IMR-90 (cell line): ENCODE data around the gene MYPN. TPM values are rescaled to one million over a fixed set of nuclear protein-coding genes. Genes with fewer than 3 reads are reported as not detected.

ENCODE experiments used
- ATAC-seq: fragments of 200-7000 bp; cut with Tn5 transposase; 2 replicates; pipeline ENCODE4 v1.9.1; 2020; ENCODE audit warnings: low read depth, mild to moderate bottlenecking, moderate library complexity
- BruUV-seq: library from RNA; stranded (reverse); fragments of 400-500 nt; replicated peaks from 2 replicates; lab custom pipeline; 2021; lab: Mats Ljungman, UMichigan
- CTCF ChIA-PET: fragments of 300-600 bp; formaldehyde crosslinking; extraction: SDS; loops from one replicate; lab custom pipeline; 2021; ENCODE audit warnings: antibody characterized with exemption; lab: Yijun Ruan, JAX
- POLR2A ChIA-PET: fragments of 300-600 bp; sonication (Branson Sonifier 250); formaldehyde crosslinking; loops from one replicate; lab custom pipeline; 2022; ENCODE audit warnings: antibody characterized with exemption; ENCODE audit not compliant: unreplicated experiment; lab: Charles Lee
- DNase-seq: peaks from one replicate; pipeline ENCODE4 v3.0.0; 2013
- H2AFZ ChIP-seq: replicated peaks from 2 replicates; pipeline ENCODE3; 2013; ENCODE audit warnings: low read length, mild to moderate bottlenecking; ENCODE audit not compliant: poor library complexity
- H2AK5ac ChIP-seq: 2 replicates; pipeline ENCODE4 v1.6.1; 2013; ENCODE audit warnings: low read depth, low read length, inconsistent platforms
- H2AK9ac ChIP-seq: replicated peaks from 2 replicates; pipeline ENCODE3; 2013; ENCODE audit warnings: mild to moderate bottlenecking, low read depth, low read length, moderate library complexity; ENCODE audit not compliant: poor library complexity
- H2BK120ac ChIP-seq: 2 replicates; pipeline ENCODE4 v1.6.1; 2013; ENCODE audit warnings: low read depth, low read length, inconsistent platforms
- H2BK15ac ChIP-seq: 3 replicates; pipeline ENCODE4 v1.6.1; 2013; ENCODE audit warnings: low read depth, low read length, inconsistent platforms
- H2BK20ac ChIP-seq: 2 replicates; pipeline ENCODE4 v1.6.1; 2013; ENCODE audit warnings: low read depth, mild to moderate bottlenecking, inconsistent platforms, low read length, moderate library complexity
- H2BK5ac ChIP-seq: 2 replicates; pipeline ENCODE4 v1.6.1; 2013; ENCODE audit warnings: mild to moderate bottlenecking, low read depth, low read length, inconsistent platforms; ENCODE audit not compliant: poor library complexity, severe bottlenecking
- H3K14ac ChIP-seq: replicated peaks from 2 replicates; pipeline ENCODE4 v1.6.1; 2013; ENCODE audit warnings: low read depth, low read length, inconsistent platforms
- H3K18ac ChIP-seq: 2 replicates; pipeline ENCODE4 v1.6.1; 2013; ENCODE audit warnings: low read depth, low read length, control low read depth
- H3K23ac ChIP-seq: 2 replicates; pipeline ENCODE4 v1.6.1; 2013; ENCODE audit warnings: low read depth, low read length, inconsistent platforms
- H3K27ac ChIP-seq: 2 replicates; pipeline ENCODE4 v1.5.1; 2013; ENCODE audit warnings: mild to moderate bottlenecking, control low read depth, low read length; ENCODE audit not compliant: insufficient read depth
- H3K27me3 ChIP-seq: 2 replicates; pipeline ENCODE4 v1.6.1; 2013; ENCODE audit warnings: low read length; ENCODE audit not compliant: control insufficient read depth, insufficient read depth
- H3K36me3 ChIP-seq: 2 replicates; pipeline ENCODE4 v1.6.1; 2013; ENCODE audit warnings: low read length, mixed read lengths; ENCODE audit not compliant: control insufficient read depth, insufficient read depth
- H3K4ac ChIP-seq: 2 replicates; pipeline ENCODE4 v1.6.1; 2013; ENCODE audit warnings: low read depth, low read length, inconsistent platforms
- H3K4me1 ChIP-seq: 2 replicates; pipeline ENCODE4 v1.6.1; 2013; ENCODE audit warnings: low read length, mixed read lengths; ENCODE audit not compliant: control insufficient read depth, insufficient read depth
- H3K4me2 ChIP-seq: 2 replicates; pipeline ENCODE4 v1.6.1; 2013; ENCODE audit warnings: low read depth, mild to moderate bottlenecking, control low read depth, low read length, moderate library complexity
- H3K4me3 ChIP-seq: 2 replicates; pipeline ENCODE4 v1.5.1; 2013; ENCODE audit warnings: low read depth, mild to moderate bottlenecking, control low read depth, low read length, moderate library complexity; ENCODE audit not compliant: insufficient read depth
- H3K56ac ChIP-seq: 2 replicates; pipeline ENCODE4 v1.6.1; 2013; ENCODE audit warnings: low read length, inconsistent platforms; ENCODE audit not compliant: insufficient read depth; ENCODE audit errors: extremely low read depth
- H3K79me1 ChIP-seq, 2 experiments: 2 replicates each; pipeline ENCODE4 v1.6.1; 2013; ENCODE audit warnings: low read length in 2 of 2, inconsistent platforms in 1 of 2, low read depth in 1 of 2
- H3K9ac ChIP-seq: 2 replicates; pipeline ENCODE4 v1.6.1; 2013; ENCODE audit warnings: low read depth, low read length, control low read depth
- H3K9me1 ChIP-seq: 2 replicates; pipeline ENCODE4 v1.6.1; 2013; ENCODE audit warnings: low read length, inconsistent platforms; ENCODE audit not compliant: insufficient read depth
- H3K9me3 ChIP-seq: 2 replicates; pipeline ENCODE4 v1.6.1; 2013; ENCODE audit warnings: low read length; ENCODE audit not compliant: control insufficient read depth, insufficient read depth
- H4K20me1 ChIP-seq: 2 replicates; pipeline ENCODE4 v1.6.1; 2013; ENCODE audit warnings: low read length, inconsistent platforms; ENCODE audit not compliant: insufficient read depth
- H4K5ac ChIP-seq: 2 replicates; pipeline ENCODE4 v1.6.1; 2013; ENCODE audit warnings: mild to moderate bottlenecking, low read depth, low read length, control low read depth
- H4K8ac ChIP-seq, 2 experiments: 2 replicates each; pipeline ENCODE4 v1.6.1; 2013; ENCODE audit warnings: low read depth in 2 of 2, low read length in 2 of 2, control low read depth in 1 of 2, inconsistent platforms in 1 of 2
- H4K91ac ChIP-seq: 2 replicates; pipeline ENCODE4 v1.6.1; 2013; ENCODE audit warnings: low read depth, low read length, inconsistent platforms; ENCODE audit not compliant: insufficient read depth
- BHLHE40 ChIP-seq: fragments of 150-350 bp; IDR thresholded peaks from 2 replicates; pipeline ENCODE4 v1.6.1; 2016; ENCODE audit warnings: mild to moderate bottlenecking, low read depth, low read length
- CEBPB ChIP-seq: IDR thresholded peaks from 2 replicates; pipeline ENCODE4 v1.6.1; 2012; ENCODE audit warnings: low read depth, low read length, improper control_type of control experiment
- CHD1 ChIP-seq: IDR thresholded peaks from 2 replicates; pipeline ENCODE4 v1.6.1; 2012; ENCODE audit warnings: low read depth, low read length, improper control_type of control experiment
- FOS ChIP-seq: fragments of 150-350 bp; IDR thresholded peaks from 2 replicates; pipeline ENCODE4 v1.6.1; 2016; ENCODE audit warnings: low read depth, low read length
- MAFK ChIP-seq: IDR thresholded peaks from 2 replicates; pipeline ENCODE4 v1.6.1; 2012; ENCODE audit warnings: low read depth, low read length, improper control_type of control experiment
- MAZ ChIP-seq: IDR thresholded peaks from 2 replicates; pipeline ENCODE4 v1.6.1; 2012; ENCODE audit warnings: low read depth, mild to moderate bottlenecking, low read length, improper control_type of control experiment, moderate library complexity, borderline replicate concordance
- MXI1 ChIP-seq: IDR thresholded peaks from 2 replicates; pipeline ENCODE4 v1.6.1; 2012; ENCODE audit warnings: low read depth, mild to moderate bottlenecking, low read length, moderate library complexity, borderline replicate concordance
- NFE2L2 ChIP-seq: fragments of 150-350 bp; IDR thresholded peaks from 2 replicates; pipeline ENCODE4 v1.6.1; 2016; ENCODE audit warnings: low read depth, mild to moderate bottlenecking, low read length
- POLR2A ChIP-seq: IDR thresholded peaks from 2 replicates; pipeline ENCODE4 v1.6.1; 2012; ENCODE audit warnings: mild to moderate bottlenecking, low read depth, low read length
- RAD21 ChIP-seq: IDR thresholded peaks from 2 replicates; pipeline ENCODE4 v1.6.1; 2012; ENCODE audit warnings: low read length, improper control_type of control experiment
- RCOR1 ChIP-seq: IDR thresholded peaks from 2 replicates; pipeline ENCODE4 v1.6.1; 2012; ENCODE audit warnings: mild to moderate bottlenecking, low read length, improper control_type of control experiment; ENCODE audit not compliant: insufficient replicate concordance
- RFX5 ChIP-seq: IDR thresholded peaks from 2 replicates; pipeline ENCODE4 v1.8.0; 2012; ENCODE audit warnings: low read depth, mild to moderate bottlenecking, low read length, moderate library complexity
- SMC3 ChIP-seq: fragments of 150-350 bp; IDR thresholded peaks from 2 replicates; pipeline ENCODE4 v1.6.1; 2016; ENCODE audit warnings: low read depth, mild to moderate bottlenecking, antibody characterized with exemption, low read length, moderate library complexity
- WGBS, 2 experiments: methylation state at CpG; one replicate each; pipeline versions ENCODE4 v1.1.5 to v1.1.7; 2013; ENCODE audit warnings: missing lambda C conversion rate in 2 of 2; ENCODE audit not compliant: insufficient read length in 1 of 2; ENCODE audit errors: extremely low coverage in 2 of 2; 5-methylcytosine and 5-hydroxymethylcytosine counted together
- dilution Hi-C: fragments of 300-500 bp; cut with HindIII; formaldehyde crosslinking; loops from one replicate; pipeline ENCODE4 v1.14.3; 2018; ENCODE audit warnings: low sequenced_read_pairs; ENCODE audit not compliant: unreplicated experiment
- in situ Hi-C: fragments of 300-500 bp; cut with MboI; formaldehyde crosslinking; loops from 3 replicates; pipeline ENCODE4 v1.14.3; 2019; ENCODE audit warnings: low sequenced_read_pairs, inconsistent platforms, mixed read lengths
- intact Hi-C: fragments of 100-400 bp; cut with micrococcal nuclease; formaldehyde crosslinking; loops from 2 replicates; pipeline ENCODE4 v1.10.0; 2022
- polyA plus RNA-seq, 3 experiments: library from polyadenylated mRNA; depleted of rRNA; stranded (reverse); fragments of >200 nt; gene quantifications; 2 replicates each; pipeline ENCODE4 v1.2.3, GENCODE V29; 2012; ENCODE audit warnings: low replicate concordance in 1 of 3
- total RNA-seq: library from RNA; depleted of rRNA; stranded (reverse); fragments of >200 nt; gene quantifications from 2 replicates; pipeline ENCODE4 v1.2.3, GENCODE V29; 2012
- TF ChIP-seq, protein P1 (sequence below): fragments of 150-350 bp; IDR thresholded peaks from 2 replicates; pipeline ENCODE4 v1.6.1; 2016; ENCODE audit warnings: low read depth, mild to moderate bottlenecking, low read length, moderate library complexity, borderline replicate concordance
- TF ChIP-seq, protein P2 (sequence below): conservative IDR thresholded peaks from 2 replicates; pipeline ENCODE4 v1.5.1; 2012; ENCODE audit warnings: mild to moderate bottlenecking, low read depth, low read length, improper control_type of control experiment
- TF ChIP-seq, protein P3 (sequence below): fragments of 150-350 bp; IDR thresholded peaks from 2 replicates; pipeline ENCODE4 v1.6.1; 2017; ENCODE audit warnings: mild to moderate bottlenecking, antibody characterized with exemption, low read length, low read depth

Gene MYPN
- total and polyA plus RNA-seq, 2 of the 4 experiments (the other 2 are of a cell fraction), result 7.8 to 13.1 TPM

DNA sequence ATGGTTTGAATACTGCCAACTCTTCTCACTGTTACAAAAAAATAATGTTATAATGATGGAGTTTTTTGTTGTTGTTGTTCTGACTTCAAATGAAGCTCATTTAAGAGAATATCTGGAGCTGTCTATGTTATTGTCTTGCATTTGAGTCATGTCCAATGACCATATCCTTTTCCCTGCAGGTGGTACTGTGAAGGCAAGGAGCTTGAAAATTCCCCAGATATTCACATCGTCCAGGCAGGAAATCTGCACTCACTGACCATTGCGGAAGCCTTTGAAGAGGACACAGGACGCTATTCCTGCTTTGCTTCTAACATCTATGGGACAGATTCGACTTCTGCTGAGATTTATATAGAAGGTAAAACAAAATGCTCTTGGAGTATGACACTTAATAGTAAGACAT lies 33.5 kb downstream of the MYPN start:
- Histone ChIP-seq H3K4me3 (no peak overlapping the region), H3K56ac (no peak overlapping the region), H2AK5ac (0 out of 2 replicates have a peak overlapping the region, but pooled peaks have one; percentile 67), H3K14ac (no peak overlapping the region), H4K5ac (no peak overlapping the region), H3K27ac (no peak overlapping the region), H4K20me1 (no peaks in the 10 kb centered on the region), H3K23ac (no peak overlapping the region), H2BK15ac (peak overlapping the region; percentile 61), H4K8ac (no peak overlapping the region; a peak in 2 of 4 replicates), H3K18ac (no peak overlapping the region), H2BK20ac (peak overlapping the region; percentile 60), H3K9me3 (no peaks in the 10 kb centered on the region), H3K4me1 (peaks cover 8% of the 10 kb centered on the region), H3K9ac (no peak overlapping the region), H2BK120ac (0 out of 2 replicates have a peak overlapping the region, but pooled peaks have one; percentile 47), H2AFZ (no peak overlapping the region), H4K91ac (peak overlapping the region; percentile 27; the same call in 1 of the 2 replicates), H3K4me2 (no peak overlapping the region), H3K27me3 (no peaks in the 10 kb centered on the region), H3K9me1 (peaks cover 2% of the 10 kb centered on the region; the same call in 1 of the 2 replicates), H2BK5ac (no peak overlapping the region), H3K79me1 (0 out of 4 replicates have a peak, but pooled peaks cover 3 to 4% of the 10 kb centered on the region in 2 experiments), H3K36me3 (no peaks in the 10 kb centered on the region), H2AK9ac (no peak overlapping the region), H3K4ac (no peak overlapping the region)
- ChIA-PET POLR2A (no interaction called here), CTCF (interaction anchor here (1.1 kb wide), 1 partner anchor 60 kb away, joined by 4 read pairs; no protein-coding TSS in a partner anchor)
- TF ChIP-seq, protein P1, sequence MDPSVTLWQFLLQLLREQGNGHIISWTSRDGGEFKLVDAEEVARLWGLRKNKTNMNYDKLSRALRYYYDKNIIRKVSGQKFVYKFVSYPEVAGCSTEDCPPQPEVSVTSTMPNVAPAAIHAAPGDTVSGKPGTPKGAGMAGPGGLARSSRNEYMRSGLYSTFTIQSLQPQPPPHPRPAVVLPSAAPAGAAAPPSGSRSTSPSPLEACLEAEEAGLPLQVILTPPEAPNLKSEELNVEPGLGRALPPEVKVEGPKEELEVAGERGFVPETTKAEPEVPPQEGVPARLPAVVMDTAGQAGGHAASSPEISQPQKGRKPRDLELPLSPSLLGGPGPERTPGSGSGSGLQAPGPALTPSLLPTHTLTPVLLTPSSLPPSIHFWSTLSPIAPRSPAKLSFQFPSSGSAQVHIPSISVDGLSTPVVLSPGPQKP, result no peak
- TF ChIP-seq MAFK (no peak), MXI1 (no peak), MAZ (no peak), FOS (no peak), RFX5 (no peak), CEBPB (no peak), POLR2A (no peak), BHLHE40 (no peak), RCOR1 (no peak), NFE2L2 (no peak), RAD21 (no peak), CHD1 (no peak), SMC3 (no peak)
- TF ChIP-seq, protein P2, sequence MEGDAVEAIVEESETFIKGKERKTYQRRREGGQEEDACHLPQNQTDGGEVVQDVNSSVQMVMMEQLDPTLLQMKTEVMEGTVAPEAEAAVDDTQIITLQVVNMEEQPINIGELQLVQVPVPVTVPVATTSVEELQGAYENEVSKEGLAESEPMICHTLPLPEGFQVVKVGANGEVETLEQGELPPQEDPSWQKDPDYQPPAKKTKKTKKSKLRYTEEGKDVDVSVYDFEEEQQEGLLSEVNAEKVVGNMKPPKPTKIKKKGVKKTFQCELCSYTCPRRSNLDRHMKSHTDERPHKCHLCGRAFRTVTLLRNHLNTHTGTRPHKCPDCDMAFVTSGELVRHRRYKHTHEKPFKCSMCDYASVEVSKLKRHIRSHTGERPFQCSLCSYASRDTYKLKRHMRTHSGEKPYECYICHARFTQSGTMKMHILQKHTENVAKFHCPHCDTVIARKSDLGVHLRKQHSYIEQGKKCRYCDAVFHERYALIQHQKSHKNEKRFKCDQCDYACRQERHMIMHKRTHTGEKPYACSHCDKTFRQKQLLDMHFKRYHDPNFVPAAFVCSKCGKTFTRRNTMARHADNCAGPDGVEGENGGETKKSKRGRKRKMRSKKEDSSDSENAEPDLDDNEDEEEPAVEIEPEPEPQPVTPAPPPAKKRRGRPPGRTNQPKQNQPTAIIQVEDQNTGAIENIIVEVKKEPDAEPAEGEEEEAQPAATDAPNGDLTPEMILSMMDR, result no peak
- TF ChIP-seq, protein P3, sequence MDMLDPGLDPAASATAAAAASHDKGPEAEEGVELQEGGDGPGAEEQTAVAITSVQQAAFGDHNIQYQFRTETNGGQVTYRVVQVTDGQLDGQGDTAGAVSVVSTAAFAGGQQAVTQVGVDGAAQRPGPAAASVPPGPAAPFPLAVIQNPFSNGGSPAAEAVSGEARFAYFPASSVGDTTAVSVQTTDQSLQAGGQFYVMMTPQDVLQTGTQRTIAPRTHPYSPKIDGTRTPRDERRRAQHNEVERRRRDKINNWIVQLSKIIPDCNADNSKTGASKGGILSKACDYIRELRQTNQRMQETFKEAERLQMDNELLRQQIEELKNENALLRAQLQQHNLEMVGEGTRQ, result no peak
- DNase-seq (no peak), ATAC-seq (no peak)
- intact Hi-C loops, result no loop called here
- dilution Hi-C loops, result no loop called here
- WGBS, 2 experiments, result 80% methylated on average over 1 of the region's 4 CpGs; no CpG with 5 or more reads in 1 of the 2 experiments
- in situ Hi-C loops, result no loop called here
- no TSS peak for BruUV-seq
